Superior temporal gyrus (tissue), 1 donor: Measurements from ENCODE around the gene WIPF2.
A peak's percentile ranks its signal among the peaks of the same experiment; 100 is the strongest.
"Not testable (repeated sequence)": the region's sequence is repeated elsewhere in the genome, so short reads cannot be mapped to it uniquely, and the experiment has no call there.

Experiments used
- DNase-seq: peaks from one replicate; pipeline ENCODE4 v3.0.0-alpha.2; 2016; ENCODE audit errors: extremely low spot score

Gene WIPF2

GRCh38 chr17:40192961-40193360 lies 26.1 kb upstream of the WIPF2 start:
- no peak for DNase-seq

DNA sequence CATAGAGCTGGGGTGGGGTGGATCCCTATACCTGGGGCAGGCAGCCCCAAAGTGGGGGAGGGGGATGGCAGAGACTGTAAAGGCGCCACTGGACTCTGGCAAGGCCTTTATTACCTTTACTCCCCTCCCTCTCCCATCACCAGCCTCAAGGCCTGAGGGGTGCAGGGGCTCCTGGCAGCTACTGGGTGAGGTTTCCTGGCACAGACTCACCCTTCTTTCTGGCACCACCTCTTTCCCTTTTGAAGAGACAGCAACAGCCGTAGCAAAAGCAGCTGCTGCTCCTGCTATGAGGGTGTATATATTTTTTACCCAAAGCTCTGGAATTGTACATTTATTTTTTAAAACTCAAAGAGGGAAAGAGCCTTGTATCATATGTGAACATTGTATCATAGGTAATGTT lies 24.3 kb upstream of the WIPF2 start:
- no peak for DNase-seq

- no peak for DNase-seq
These were observed 21.6 kb upstream of the WIPF2 start for GRCh38 chr17:40197550-40197949.

GRCh38 chr17:40197965-40198456 lies 21.1 kb upstream of the WIPF2 start:
- DNase-seq = not testable (repeated sequence)

GRCh38 chr17:40198576-40198975 lies 20.5 kb upstream of the WIPF2 start:
- no peak for DNase-seq

DNA sequence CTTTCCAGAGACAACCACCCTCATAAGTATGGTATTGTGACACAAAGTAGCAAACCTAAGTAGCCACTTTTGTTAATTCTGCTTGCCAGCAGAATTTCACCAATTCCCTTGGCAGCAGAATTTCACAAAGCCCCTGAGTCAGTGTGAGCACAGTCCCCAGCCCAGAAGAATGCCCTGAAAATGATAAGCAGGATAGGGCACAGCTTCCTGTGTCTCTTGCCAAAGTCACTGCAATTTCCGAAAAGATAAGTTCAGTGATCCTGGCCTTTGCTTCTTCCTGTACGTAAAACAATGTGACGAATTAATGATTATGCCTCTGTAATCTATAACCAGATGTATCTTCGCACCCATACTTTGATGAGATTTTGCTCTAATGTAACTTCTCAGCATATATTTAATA lies 16.0 kb upstream of the WIPF2 start:
- DNase-seq = no peak

DNA sequence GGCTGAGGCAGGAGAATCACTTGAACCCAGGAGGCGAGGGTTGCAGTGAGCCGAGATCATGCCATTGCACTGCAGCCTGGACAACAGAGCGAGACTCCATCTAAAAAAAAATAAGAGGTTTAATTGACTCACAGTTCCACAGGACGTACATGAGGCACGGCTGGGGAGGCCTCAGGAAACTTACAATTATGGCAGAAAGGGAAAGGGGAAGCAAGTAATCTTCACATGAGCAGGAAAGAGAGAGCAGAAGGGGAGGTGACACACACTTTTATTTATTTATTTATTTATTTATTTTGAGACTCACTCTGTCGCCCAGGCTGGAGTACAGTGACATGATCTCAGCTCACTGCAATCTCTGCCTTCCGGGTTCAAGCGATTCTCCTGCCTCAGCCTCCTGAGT lies 12.9 kb upstream of the WIPF2 start:
- not testable (repeated sequence) for DNase-seq

GRCh38 chr17:40209404-40210093 lies 9.6 kb upstream of the WIPF2 start:
- DNase-seq = no peak

GRCh38 chr17:40213914-40214313 lies 5.2 kb upstream of the WIPF2 start:
- DNase-seq = not testable (repeated sequence)

DNA sequence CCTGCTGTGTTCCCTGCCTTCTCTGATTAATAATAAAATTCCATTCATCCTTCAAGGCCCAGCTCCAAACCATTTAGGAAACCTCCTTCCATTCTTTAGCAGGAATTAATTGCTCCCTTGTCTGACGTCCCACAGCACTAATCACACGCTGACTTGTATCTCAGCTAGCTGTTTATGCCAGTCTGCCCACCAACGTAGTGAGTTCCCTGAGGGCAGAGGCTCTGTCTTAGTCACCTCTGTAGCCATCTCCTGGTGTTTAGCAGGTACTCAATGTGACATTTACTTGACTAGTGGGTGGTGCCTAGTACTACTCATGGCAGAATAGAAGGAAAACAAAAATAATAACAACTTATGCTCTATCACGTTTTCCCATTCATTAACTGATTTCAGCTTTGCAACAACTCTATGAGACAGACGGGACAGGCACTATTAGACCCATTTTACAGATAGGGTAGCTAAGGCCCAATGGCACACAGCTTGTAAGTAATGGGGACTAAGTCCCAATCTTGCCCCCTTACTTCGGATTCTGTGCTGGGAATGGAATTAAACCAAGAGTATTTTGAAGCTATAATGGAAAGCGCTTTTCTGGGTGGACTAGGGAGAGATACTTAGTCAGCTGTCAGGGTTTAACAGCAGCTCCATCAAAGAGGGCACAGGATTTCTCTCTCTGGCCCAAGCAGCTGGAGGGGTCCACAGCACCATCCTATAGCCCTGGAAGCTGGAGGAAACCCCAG lies 931 bp upstream of the WIPF2 start:
- DNase-seq = no peak

GRCh38 chr17:40219594-40220338 lies 662 bp downstream of the WIPF2 start:
- peak; percentile 60 for DNase-seq

GRCh38 chr17:40224718-40225550 lies 5.8 kb downstream of the WIPF2 start:
- DNase-seq = peak; percentile 81

GRCh38 chr17:40229146-40229545 lies 10.0 kb downstream of the WIPF2 start:
- not testable (repeated sequence) for DNase-seq

GRCh38 chr17:40230670-40231069 lies 11.6 kb downstream of the WIPF2 start:
- no peak for DNase-seq

DNA sequence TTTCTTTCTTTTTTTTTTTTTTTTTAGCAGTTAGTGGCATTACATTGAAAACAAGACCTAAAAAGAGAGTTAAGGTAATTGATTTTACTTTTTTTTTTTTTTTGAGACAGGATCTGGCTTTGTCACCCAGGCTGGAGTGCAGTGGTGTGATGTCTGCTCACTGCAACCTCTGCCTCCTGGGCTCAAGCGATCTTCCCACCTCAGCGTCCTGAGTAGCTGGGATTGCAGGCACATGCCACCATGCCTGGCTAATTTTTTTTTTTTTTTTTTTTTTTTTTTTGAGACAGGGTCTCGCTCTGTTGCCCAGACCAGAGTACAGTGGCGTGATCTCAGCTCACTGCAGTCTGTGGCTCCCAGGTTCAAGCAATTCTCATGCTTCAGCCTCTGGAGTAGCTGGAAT lies 12.8 kb downstream of the WIPF2 start:
- not testable (repeated sequence) for DNase-seq

- DNase-seq = no peak
These were observed 22.2 kb downstream of the WIPF2 start for GRCh38 chr17:40241252-40241834.

- no peak for DNase-seq
These were observed 23.7 kb downstream of the WIPF2 start for GRCh38 chr17:40242774-40243173.

GRCh38 chr17:40243761-40244160 lies 24.7 kb downstream of the WIPF2 start:
- no peak for DNase-seq

DNA sequence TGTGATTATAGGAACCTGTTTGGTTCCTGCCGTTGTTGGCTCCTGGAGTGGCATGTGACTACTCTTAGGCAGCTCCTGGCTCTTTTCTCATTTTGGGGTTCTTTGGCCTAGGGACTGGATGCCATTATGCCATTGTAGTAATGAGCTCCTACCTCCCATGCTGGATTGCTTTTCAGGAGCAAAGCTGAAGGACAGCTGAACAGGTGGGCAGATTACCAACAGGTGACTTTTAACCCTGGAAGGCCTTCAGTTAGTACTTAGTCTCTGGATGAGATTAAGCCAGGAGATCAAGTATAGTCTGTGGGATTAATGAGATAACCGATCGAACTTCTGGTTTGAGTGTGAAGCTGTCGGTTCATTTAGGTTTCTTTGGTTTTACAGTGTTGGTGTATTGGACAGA lies 25.2 kb downstream of the WIPF2 start:
- no peak for DNase-seq

- no peak for DNase-seq
These were observed 28.9 kb downstream of the WIPF2 start for GRCh38 chr17:40247926-40248495.

- DNase-seq = no peak
These were observed 29.4 kb downstream of the WIPF2 start for GRCh38 chr17:40248507-40248906.
